Endothelial cell of umbilical vein (primary cell): ENCODE data around the gene ZSWIM5. TPM values are rescaled to one million over a fixed set of nuclear protein-coding genes. Genes with fewer than 3 reads are reported as not detected.

Experiments used
- Bru-seq: library from RNA; stranded (reverse); fragments of 400-500 nt; gene quantifications from one replicate; lab custom pipeline; 2021; lab: Mats Ljungman, UMichigan
- BruChase-seq, 2 experiments: library from RNA; stranded (reverse); fragments of 400-500 nt; gene quantifications; one replicate each; lab custom pipeline; 2021; lab: Mats Ljungman, UMichigan
- BruUV-seq: library from RNA; stranded (reverse); fragments of 400-500 nt; replicated peaks from 2 replicates; lab custom pipeline; 2021; lab: Mats Ljungman, UMichigan
- CTCF ChIA-PET: fragments of 300-600, 350-600 bp; sonication (Branson Sonifier 250); formaldehyde crosslinking; loops from one replicate; lab custom pipeline; 2021; ENCODE audit warnings: antibody characterized with exemption, inconsistent platforms; lab: Charles Lee
- POLR2A ChIA-PET: fragments of 300-600, 350-600 bp; sonication (Branson Sonifier 250); formaldehyde crosslinking; loops from one replicate; lab custom pipeline; 2021; ENCODE audit warnings: antibody characterized with exemption, inconsistent platforms; lab: Charles Lee
- DNase-seq: peaks from one replicate; pipeline ENCODE4 v3.0.0-alpha.2; 2011; ENCODE audit warnings: low read depth, low spot score
- FAIRE-seq: peaks from 2 replicates; lab custom pipeline; 2011; peaks lifted over from hg19 to GRCh38; lab: Jason Lieb, UNC
- H2AFZ ChIP-seq: 2 replicates; pipeline ENCODE4 v1.6.0; 2012; ENCODE audit warnings: low read depth, low read length, control low read depth, inconsistent platforms
- H3K27ac ChIP-seq: 2 replicates; pipeline ENCODE4 v1.5.1; 2011; ENCODE audit warnings: low read depth, mild to moderate bottlenecking, control low read depth, low read length, moderate library complexity; ENCODE audit not compliant: insufficient read depth
- H3K27me3 ChIP-seq, 2 experiments: 2 replicates each; pipeline versions ENCODE4 v1.6.0 to v1.6.1; 2011; ENCODE audit warnings: low read length in 2 of 2, mixed read lengths in 1 of 2; ENCODE audit not compliant: control insufficient read depth in 2 of 2, insufficient read depth in 2 of 2
- H3K36me3 ChIP-seq, 2 experiments: 2 replicates in 1 of 2; 3 replicates in 1 of 2; pipeline ENCODE4 v1.5.1; 2011; ENCODE audit warnings: low read length in 2 of 2, mild to moderate bottlenecking in 1 of 2, moderate library complexity in 1 of 2; ENCODE audit not compliant: control insufficient read depth in 2 of 2, insufficient read depth in 2 of 2; ENCODE audit errors: extremely low read depth in 1 of 2
- H3K4me1 ChIP-seq: 3 replicates; pipeline ENCODE4 v1.5.1; 2011; ENCODE audit warnings: mild to moderate bottlenecking, low read length; ENCODE audit not compliant: control insufficient read depth, insufficient read depth; ENCODE audit errors: extremely low read depth
- H3K4me2 ChIP-seq: 2 replicates; pipeline ENCODE4 v1.6.1; 2011; ENCODE audit warnings: low read length, control low read depth, mixed read lengths; ENCODE audit not compliant: insufficient read depth
- H3K4me3 ChIP-seq, 3 experiments: fragments of 200-600 bp in 1 of 3; sonication (generic), shearing (Covaris generic) in 1 of 3; replicated peaks in 1 of 3; 2 replicates each; pipeline ENCODE4 v1.5.1; 2011 to 2016; ENCODE audit warnings: control low read depth in 3 of 3, low read length in 3 of 3, mild to moderate bottlenecking in 2 of 3, inconsistent platforms in 1 of 3, low read depth in 1 of 3, moderate library complexity in 1 of 3; ENCODE audit not compliant: insufficient read depth in 1 of 3
- H3K79me2 ChIP-seq: 2 replicates; pipeline ENCODE4 v1.6.0; 2012; ENCODE audit warnings: low read length, inconsistent platforms; ENCODE audit not compliant: control insufficient read depth, insufficient read depth
- H3K9ac ChIP-seq: replicated peaks from 2 replicates; pipeline ENCODE3; 2011; ENCODE audit warnings: low read length, control low read depth; ENCODE audit not compliant: insufficient read depth; ENCODE audit errors: extremely low read depth
- H3K9me1 ChIP-seq: replicated peaks from 3 replicates; pipeline ENCODE4 v1.6.0; 2011; ENCODE audit warnings: mild to moderate bottlenecking, low read length; ENCODE audit not compliant: control insufficient read depth, insufficient read depth; ENCODE audit errors: extremely low read depth
- H3K9me3 ChIP-seq: replicated peaks from 2 replicates; pipeline ENCODE4 v1.5.1; 2012; ENCODE audit warnings: low read length, inconsistent platforms; ENCODE audit not compliant: control insufficient read depth, insufficient read depth
- H4K20me1 ChIP-seq: replicated peaks from 2 replicates; pipeline ENCODE3; 2011; ENCODE audit warnings: mild to moderate bottlenecking, low read length; ENCODE audit not compliant: control insufficient read depth, insufficient read depth; ENCODE audit errors: extremely low read depth
- CTCF ChIP-seq, 2 donors: IDR thresholded peaks; 1 replicate in 1 of 2; 2 replicates in 1 of 2; pipeline ENCODE4 v1.5.1; 2011; ENCODE audit warnings: low read length in 2 of 2, mild to moderate bottlenecking in 2 of 2, moderate library complexity in 2 of 2, control low read depth in 1 of 2, inconsistent platforms in 1 of 2, low read depth in 1 of 2; ENCODE audit not compliant: insufficient read depth in 1 of 2; ENCODE audit errors: extremely low read depth in 1 of 2
- EZH2 ChIP-seq: IDR thresholded peaks from 2 replicates; pipeline ENCODE4 v1.6.1; 2012; ENCODE audit warnings: borderline replicate concordance, low read depth, mild to moderate bottlenecking, moderate library complexity, low read length, inconsistent platforms; ENCODE audit not compliant: severe bottlenecking
- FOS ChIP-seq: IDR thresholded peaks from 2 replicates; pipeline ENCODE4 v1.6.1; 2011; ENCODE audit warnings: mild to moderate bottlenecking, low read length, moderate library complexity, borderline replicate concordance; ENCODE audit not compliant: insufficient read depth
- MAX ChIP-seq: IDR thresholded peaks from 2 replicates; pipeline ENCODE4 v1.6.1; 2011; ENCODE audit not compliant: insufficient read depth, insufficient read length
- MYC ChIP-seq: IDR thresholded peaks from one replicate; pipeline ENCODE4 v1.6.1; 2011; ENCODE audit warnings: mild to moderate bottlenecking, low read depth, low read length
- dilution Hi-C: fragments of 300-500 bp; cut with MboI; formaldehyde crosslinking; loops from one replicate; pipeline ENCODE4 v1.15.0; 2019; ENCODE audit warnings: low sequenced_read_pairs; ENCODE audit not compliant: extremely low pct_ligation_motif_present
- intact Hi-C: fragments of 100-400 bp; cut with micrococcal nuclease; formaldehyde crosslinking; loops from one replicate; pipeline ENCODE4 v1.10.0; 2022
- long read RNA-seq: library from polyadenylated mRNA; stranded (forward); transcript quantifications from one replicate; pipeline ENCODE4 v2.0.0, GENCODE V29; 2021
- polyA minus RNA-seq, 3 experiments: library from RNA; depleted of rRNA, polyadenylated mRNA; stranded (reverse); fragments of >200 nt; gene quantifications; 1 replicate in 1 of 3; 2 replicates in 2 of 3; pipeline ENCODE4 v1.2.3, GENCODE V29; 2011
- polyA plus RNA-seq, 4 experiments: library from polyadenylated mRNA; depleted of rRNA in 3 of 4; stranded (reverse) in 3 of 4; unstranded in 1 of 4; fragments of >200 nt; gene quantifications; 2 replicates each; pipeline versions ENCODE4 v1.2.1 to v1.2.3, GENCODE V29; 2011 to 2012; ENCODE audit warnings: missing spikeins in 1 of 4
- total RNA-seq: library from RNA; stranded (reverse); gene quantifications from 2 replicates; pipeline ENCODE4 v1.2.3, GENCODE V29; 2021

Gene ZSWIM5
- total RNA-seq, result 1.6 and 1.7 TPM in 2 replicates
- 3.9 and 4.3 TPM in 2 replicates for polyA plus RNA-seq
- 1.7 TPM in 2 replicates for polyA plus RNA-seq (2011; cell fraction: cytosol; rRNA removed)
- 6.8 and 8.0 TPM in 2 replicates for polyA plus RNA-seq (2011; cell fraction: nucleus; rRNA removed)
- 1.1 and 1.6 TPM in 2 replicates for polyA plus RNA-seq (2012)
- polyA minus RNA-seq, result 5.9 and 7.3 TPM in 2 replicates
- polyA minus RNA-seq (2011; cell fraction: cytosol; rRNA and poly(A)+ RNA removed), result 2.8 TPM
- polyA minus RNA-seq (2011; cell fraction: nucleus; rRNA and poly(A)+ RNA removed), result 3.8 and 4.8 TPM in 2 replicates
- percentile 46 among the genes with signal in this experiment for Bru-seq, nascent RNA
- percentile 51 among the genes with signal in this experiment for BruChase-seq, experiment 1, labeled RNA remaining after a 6-hour chase
- percentile 48 among the genes with signal in this experiment for BruChase-seq, experiment 2, labeled RNA remaining after a 2-hour chase
- long read RNA-seq, partial matches to known transcripts, result 3 of 6 reads
- long read RNA-seq, other reads (novel, unspliced or antisense), result 3 of 6 reads

GRCh38 chr1:45205910-45206721, at the start of gene ZSWIM5:
Gene ZSWIM5, minus strand, starts transcription at chr1:45206605. Its CDS starts 255 bp downstream, at chr1:45206350.
- Histone ChIP-seq H2AFZ (peak within 1 kb of the TSS; percentile 95), H3K79me2 (no peaks in the 10 kb centered on the region), H3K27ac (no peak within 1 kb of the TSS), H3K36me3 (no peaks in the 10 kb centered on the region), H3K9me1 (no peaks in the 10 kb centered on the region), H3K4me2 (peak within 1 kb of the TSS; percentile 82), H3K4me1 (peaks cover 9% of the 10 kb centered on the region), H3K9me3 (no peaks in the 10 kb centered on the region), H4K20me1 (no peaks in the 10 kb centered on the region), H3K27me3 (no peaks in the 10 kb centered on the region), H3K4me3 (peak within 1 kb of the TSS; percentile 53 to 96 (median 72)), H3K9ac (peak within 1 kb of the TSS; percentile 62)
- CTCF ChIA-PET, result interaction anchor here (0.9 to 3.1 kb wide), 4 partner anchors 76 to 187 kb away, joined by 3 to 17 read pairs (median 4); no protein-coding TSS in a partner anchor
- BruUV-seq, result no TSS peak
- POLR2A ChIA-PET, result no interaction called here
- FAIRE-seq, result no peak
- dilution Hi-C loops, result no loop called here
- DNase-seq, result peak; percentile 65
- intact Hi-C loops, result loop anchor here (1.0 to 10.0 kb wide), 2 partner anchors 94 to 191 kb away; partner anchors contain the start of genes HECTD3 and UROD
- TF ChIP-seq MYC, result no peak
- TF ChIP-seq FOS, result no peak
- no peak for TF ChIP-seq MAX
- TF ChIP-seq EZH2, result no peak
- no peak for TF ChIP-seq CTCF (IDR thresholded peaks at IDR 0.05; ENCODE audit: extremely low read depth in 1 of 2, insufficient read depth in 1 of 2, low read depth in 1 of 2, low read length in 2 of 2)
